ENCODE measurements around the gene CTCF.
A peak's percentile ranks its signal among the peaks of the same experiment; 100 is the strongest.

Gene CTCF

GRCh38 chr16:67594956-67595355 is 32.6 kb downstream of the CTCF start:
- peak in 1 of 14 donors; percentile 6 for DNase-seq

- no peak for DNase-seq
Observed at GRCh38 chr16:67598527-67598926, 36.2 kb downstream of the CTCF start.

GRCh38 chr16:67605641-67606040 is 43.3 kb downstream of the CTCF start:
- DNase-seq: no peak

- no peak for DNase-seq
Observed at GRCh38 chr16:67606632-67607031, 44.3 kb downstream of the CTCF start.

- no peak for DNase-seq
Observed at GRCh38 chr16:67608364-67608763, 46.0 kb downstream of the CTCF start.

- DNase-seq: no peak
Observed at GRCh38 chr16:67613808-67614207, 51.5 kb downstream of the CTCF start.

- no peak for DNase-seq
Observed at GRCh38 chr16:67628216-67628615, 65.9 kb downstream of the CTCF start.

GRCh38 chr16:67632415-67633172 is 70.3 kb downstream of the CTCF start:
- DNase-seq: peak in 1 of 14 donors; percentile 48

- DNase-seq: no peak
Observed at GRCh38 chr16:67636713-67637112, 74.4 kb downstream of the CTCF start.

GRCh38 chr16:67637625-67638024 is 75.3 kb downstream of the CTCF start:
- DNase-seq: no peak

- peak in 11 of 14 donors; percentile 11 to 94 (median 63) for DNase-seq
Observed at GRCh38 chr16:67641779-67642708, 79.7 kb downstream of the CTCF start.

GRCh38 chr16:67644038-67644437 is 81.7 kb downstream of the CTCF start:
- DNase-seq: no peak

- no peak for DNase-seq
Observed at GRCh38 chr16:67645397-67646121, 83.2 kb downstream of the CTCF start.

GRCh38 chr16:67647111-67647651 is 84.9 kb downstream of the CTCF start:
- no peak for DNase-seq

GRCh38 chr16:67647681-67648080 is 85.4 kb downstream of the CTCF start:
- DNase-seq: no peak

- DNase-seq: no peak
Observed at GRCh38 chr16:67648088-67648763, 85.9 kb downstream of the CTCF start.

GRCh38 chr16:67648764-67649407 is 86.6 kb downstream of the CTCF start:
- no peak for DNase-seq

- DNase-seq: no peak
Observed at GRCh38 chr16:67649494-67649931, 87.2 kb downstream of the CTCF start.

GRCh38 chr16:67650023-67650422 is 87.7 kb downstream of the CTCF start:
- no peak for DNase-seq

- no peak for DNase-seq
Observed at GRCh38 chr16:67651039-67651438, 88.7 kb downstream of the CTCF start.

- DNase-seq: no peak
Observed at GRCh38 chr16:67651847-67652246, 89.5 kb downstream of the CTCF start.
